ENCODE data around the gene SURF6.

The SURF6 gene

DNA sequence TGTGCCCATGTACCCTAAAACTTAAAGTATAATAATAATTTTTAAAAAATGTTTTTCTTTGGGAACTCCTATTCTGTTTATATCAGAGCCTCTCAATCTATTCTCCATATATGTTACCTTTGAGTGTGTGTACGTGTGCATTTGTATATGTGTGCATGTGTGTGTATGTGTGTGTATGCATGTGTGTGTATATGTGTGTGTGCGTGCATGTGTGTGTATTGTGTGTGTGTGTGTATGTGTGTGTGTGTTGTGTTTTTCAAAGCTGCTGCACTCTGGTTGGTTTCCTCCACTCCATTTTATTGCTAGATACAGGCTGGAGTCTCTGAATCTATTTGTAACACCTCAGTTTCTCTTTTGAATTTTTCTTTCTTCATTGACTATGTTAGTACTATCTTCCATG is 20.0 kb downstream of the SURF6 start:
- Histone ChIP-seq H3K4me3 (ENCODE audit: low read depth, low read length) (no peak overlapping the region), H3K36me3 (ENCODE audit: control insufficient read depth in 2 of 2, insufficient read depth in 1 of 2, low read length in 2 of 2) (no peaks in the 10 kb centered on the region), H3K27ac (ENCODE audit: extremely low read depth, low read depth, low read length) (no peak overlapping the region), H3K9me3 (ENCODE audit: control insufficient read depth, insufficient read depth, low read depth, low read length) (no peaks in the 10 kb centered on the region), H3K4me1 (ENCODE audit: control insufficient read depth, insufficient read depth, low read length) (no peaks in the 10 kb centered on the region)
- POLR2A ChIA-PET: no interaction called here
- CTCF ChIA-PET: no interaction called here
- TF ChIP-seq ZBTB1 (tag by site-specific recombination; IDR thresholded peaks at IDR 0.05) (no peak), PBX3 (CRISPR knock-in tag; IDR thresholded peaks at IDR 0.05) (no peak)
- TF ChIP-seq, protein P1, sequence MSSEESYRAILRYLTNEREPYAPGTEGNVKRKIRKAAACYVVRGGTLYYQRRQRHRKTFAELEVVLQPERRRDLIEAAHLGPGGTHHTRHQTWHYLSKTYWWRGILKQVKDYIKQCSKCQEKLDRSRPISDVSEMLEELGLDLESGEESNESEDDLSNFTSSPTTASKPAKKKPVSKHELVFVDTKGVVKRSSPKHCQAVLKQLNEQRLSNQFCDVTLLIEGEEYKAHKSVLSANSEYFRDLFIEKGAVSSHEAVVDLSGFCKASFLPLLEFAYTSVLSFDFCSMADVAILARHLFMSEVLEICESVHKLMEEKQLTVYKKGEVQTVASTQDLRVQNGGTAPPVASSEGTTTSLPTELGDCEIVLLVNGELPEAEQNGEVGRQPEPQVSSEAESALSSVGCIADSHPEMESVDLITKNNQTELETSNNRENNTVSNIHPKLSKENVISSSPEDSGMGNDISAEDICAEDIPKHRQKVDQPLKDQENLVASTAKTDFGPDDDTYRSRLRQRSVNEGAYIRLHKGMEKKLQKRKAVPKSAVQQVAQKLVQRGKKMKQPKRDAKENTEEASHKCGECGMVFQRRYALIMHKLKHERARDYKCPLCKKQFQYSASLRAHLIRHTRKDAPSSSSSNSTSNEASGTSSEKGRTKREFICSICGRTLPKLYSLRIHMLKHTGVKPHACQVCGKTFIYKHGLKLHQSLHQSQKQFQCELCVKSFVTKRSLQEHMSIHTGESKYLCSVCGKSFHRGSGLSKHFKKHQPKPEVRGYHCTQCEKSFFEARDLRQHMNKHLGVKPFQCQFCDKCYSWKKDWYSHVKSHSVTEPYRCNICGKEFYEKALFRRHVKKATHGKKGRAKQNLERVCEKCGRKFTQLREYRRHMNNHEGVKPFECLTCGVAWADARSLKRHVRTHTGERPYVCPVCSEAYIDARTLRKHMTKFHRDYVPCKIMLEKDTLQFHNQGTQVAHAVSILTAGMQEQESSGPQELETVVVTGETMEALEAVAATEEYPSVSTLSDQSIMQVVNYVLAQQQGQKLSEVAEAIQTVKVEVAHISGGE (tag by site-specific recombination; conservative IDR thresholded peaks at IDR 0.05; ENCODE audit: low read depth): 0 out of 2 replicates have a peak, but pooled peaks have one; percentile 4
- TF ChIP-seq, protein P2, sequence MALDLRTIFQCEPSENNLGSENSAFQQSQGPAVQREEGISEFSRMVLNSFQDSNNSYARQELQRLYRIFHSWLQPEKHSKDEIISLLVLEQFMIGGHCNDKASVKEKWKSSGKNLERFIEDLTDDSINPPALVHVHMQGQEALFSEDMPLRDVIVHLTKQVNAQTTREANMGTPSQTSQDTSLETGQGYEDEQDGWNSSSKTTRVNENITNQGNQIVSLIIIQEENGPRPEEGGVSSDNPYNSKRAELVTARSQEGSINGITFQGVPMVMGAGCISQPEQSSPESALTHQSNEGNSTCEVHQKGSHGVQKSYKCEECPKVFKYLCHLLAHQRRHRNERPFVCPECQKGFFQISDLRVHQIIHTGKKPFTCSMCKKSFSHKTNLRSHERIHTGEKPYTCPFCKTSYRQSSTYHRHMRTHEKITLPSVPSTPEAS (tag by site-specific recombination; IDR thresholded peaks at IDR 0.05): peak; percentile 99

- no peaks in the 10 kb centered on the region for H3K36me3 ChIP-seq (ENCODE audit: control insufficient read depth in 2 of 2, insufficient read depth in 1 of 2, low read length in 2 of 2)
- TF ChIP-seq OVOL3 (tag by site-specific recombination; IDR thresholded peaks at IDR 0.05): no peak
- TF ChIP-seq, protein P1 (tag by site-specific recombination; conservative IDR thresholded peaks at IDR 0.05; ENCODE audit: low read depth): no peak
- no peak for TF ChIP-seq ZBTB8A (tag by site-specific recombination; IDR thresholded peaks at IDR 0.05)
- no peak for TF ChIP-seq TRIM28 (IDR thresholded peaks at IDR 0.05; ENCODE audit: borderline replicate concordance, low read length)
- TF ChIP-seq ZNF37A (tag by site-specific recombination; IDR thresholded peaks at IDR 0.05): no peak
- TF ChIP-seq ZNF112 (tag by site-specific recombination; IDR thresholded peaks at IDR 0.05): no peak
- TF ChIP-seq ZNF132 (tag by site-specific recombination; IDR thresholded peaks at IDR 0.05; ENCODE audit: borderline replicate concordance): no peak
- TF ChIP-seq ZNF302 (tag by site-specific recombination; IDR thresholded peaks at IDR 0.05; ENCODE audit: low read depth): no peak
- no peak for TF ChIP-seq ZNF837 (tag by site-specific recombination; IDR thresholded peaks at IDR 0.05)
- TF ChIP-seq ZNF404 (tag by site-specific recombination; IDR thresholded peaks at IDR 0.05): no peak
- no peak for TF ChIP-seq ZNF791 (tag by site-specific recombination; IDR thresholded peaks at IDR 0.05)
- H3K4me1 ChIP-seq (ENCODE audit: control insufficient read depth, insufficient read depth, low read length): no peaks in the 10 kb centered on the region
- H3K27ac ChIP-seq (ENCODE audit: extremely low read depth, low read depth, low read length): no peak overlapping the region
- ChIA-PET CTCF (interaction anchor here (0.7 kb wide), 1 partner anchor 174 kb away, joined by 3 read pairs; no protein-coding TSS in a partner anchor), POLR2A (no interaction called here)
- H3K9me3 ChIP-seq (ENCODE audit: control insufficient read depth, insufficient read depth, low read depth, low read length): no peaks in the 10 kb centered on the region
- H3K4me3 ChIP-seq (ENCODE audit: low read depth, low read length): no peak overlapping the region
Observed at GRCh38 chr9:133309608-133310007, 26.4 kb downstream of the SURF6 start.
